ENCODE results near the gene GAB2.

Gene GAB2

DNA sequence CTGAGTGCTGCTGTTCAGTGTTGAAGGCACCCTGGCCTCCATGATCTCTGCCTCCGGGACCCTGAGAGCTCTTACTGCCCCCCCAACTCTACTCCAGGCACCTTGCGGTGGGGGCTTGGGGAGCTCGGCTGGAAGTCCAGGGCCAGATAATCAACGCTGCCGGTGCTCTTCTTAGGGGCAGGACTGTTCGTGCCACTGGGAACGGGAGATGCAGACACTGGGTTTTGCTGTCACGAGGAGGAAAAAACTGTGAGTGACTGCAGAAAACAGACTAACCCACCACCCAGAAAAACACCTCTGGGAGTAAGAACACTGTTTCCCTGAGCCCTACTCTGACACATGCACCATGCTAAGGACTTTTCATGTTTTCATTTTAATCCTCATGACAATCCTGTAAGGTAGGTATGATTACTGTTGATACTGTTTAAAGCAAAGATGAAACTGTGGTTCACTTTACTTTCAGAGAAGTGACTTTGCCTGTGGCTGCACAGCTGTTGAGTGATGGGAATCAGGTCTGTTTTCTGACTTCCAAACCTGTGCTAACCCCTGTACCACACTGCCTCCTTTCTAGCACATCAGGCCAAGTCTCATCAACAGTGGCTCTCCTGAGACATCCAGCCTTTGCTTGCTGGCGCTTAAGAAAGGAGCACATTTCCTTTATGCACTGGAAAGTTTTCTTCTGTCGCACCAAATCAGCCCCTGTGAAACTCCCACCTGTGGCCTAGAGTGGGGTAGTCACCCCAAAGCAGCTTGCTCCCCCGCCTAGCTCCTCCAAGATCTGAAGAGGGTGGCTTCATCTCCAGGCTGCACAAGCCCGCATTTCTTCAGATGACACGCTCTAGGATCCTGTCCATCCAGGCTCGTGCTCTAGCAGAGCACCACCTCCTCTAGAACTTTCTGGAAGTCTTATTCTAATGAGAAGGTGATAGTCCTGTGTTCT lies 197.1 kb downstream of the GAB2 start:
- no peak for DNase-seq (ENCODE audit: low spot score)

DNA sequence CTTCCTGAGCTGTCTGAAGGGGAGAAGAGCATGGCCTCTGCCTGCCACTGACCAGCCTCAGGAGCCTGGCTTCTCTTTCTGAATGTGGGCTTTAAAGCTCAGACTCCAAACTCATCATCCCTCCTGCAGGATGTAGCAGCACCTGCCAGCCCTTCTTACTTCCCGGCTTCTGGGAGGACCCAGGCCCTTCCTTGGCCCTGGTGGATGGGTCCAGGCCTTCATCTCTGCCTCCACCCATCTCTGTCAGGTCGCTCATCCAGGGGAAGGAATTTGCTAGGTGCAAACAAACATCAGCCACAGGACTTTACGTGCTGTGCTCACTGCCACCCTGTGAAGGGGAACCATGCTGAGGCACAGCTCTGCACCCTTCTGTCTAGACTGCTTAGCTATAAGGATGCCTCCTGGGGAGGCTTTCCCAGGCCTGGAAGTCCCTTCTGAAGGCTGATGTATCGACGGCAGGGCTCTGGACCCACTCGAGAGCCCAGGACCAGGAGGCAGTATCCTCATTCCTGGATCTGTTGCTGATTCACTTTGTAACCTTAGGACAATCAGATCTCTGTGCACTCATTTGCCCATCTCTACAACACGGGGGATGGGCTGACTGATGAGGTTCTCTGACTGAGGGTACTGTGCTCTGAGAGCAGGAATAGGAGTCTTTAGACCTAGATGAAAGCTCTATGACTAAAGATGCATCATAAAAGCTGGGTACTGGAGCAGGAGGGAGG lies 198.0 kb downstream of the GAB2 start:
- DNase-seq (ENCODE audit: low spot score) = no peak

DNA sequence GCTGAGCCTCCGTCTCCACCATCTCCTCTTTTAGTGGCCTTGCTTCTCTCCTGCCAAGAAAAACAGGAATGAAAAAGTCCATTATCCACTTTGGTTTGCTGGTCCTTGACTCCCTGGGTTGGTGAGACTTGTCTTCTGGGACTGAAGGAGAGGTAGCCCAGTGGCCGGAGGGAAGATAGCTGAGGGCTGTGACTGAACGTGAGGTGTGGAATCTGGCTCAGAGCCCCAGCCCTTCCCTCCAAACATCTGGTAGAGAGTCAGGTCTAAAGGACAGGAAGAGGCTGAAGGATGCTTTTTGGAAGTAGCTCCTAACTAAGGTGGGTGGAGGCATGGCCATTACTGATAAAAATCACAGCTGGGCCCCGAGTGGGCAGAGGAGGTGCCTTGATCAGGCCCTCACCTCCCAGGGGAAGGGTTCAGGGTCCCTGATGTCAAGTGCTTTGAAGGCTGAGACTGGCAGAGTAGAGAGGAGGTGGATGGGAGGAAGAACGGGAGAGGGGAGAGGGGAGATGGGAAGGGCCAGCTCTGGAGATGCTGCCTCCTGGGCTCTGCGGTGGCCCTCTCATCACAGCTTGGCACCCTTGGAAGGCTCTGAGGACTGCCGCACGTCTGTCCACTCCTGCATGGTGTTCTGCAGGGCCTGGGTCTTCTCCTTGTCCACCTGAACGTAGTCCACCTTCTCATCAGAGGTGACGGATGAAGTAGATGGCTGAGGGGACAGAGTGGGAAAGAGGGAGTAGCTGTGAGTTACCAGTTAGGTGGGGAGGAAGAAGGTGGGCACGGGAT lies 198.7 kb downstream of the GAB2 start:
- no peak for DNase-seq (ENCODE audit: low spot score)

DNA sequence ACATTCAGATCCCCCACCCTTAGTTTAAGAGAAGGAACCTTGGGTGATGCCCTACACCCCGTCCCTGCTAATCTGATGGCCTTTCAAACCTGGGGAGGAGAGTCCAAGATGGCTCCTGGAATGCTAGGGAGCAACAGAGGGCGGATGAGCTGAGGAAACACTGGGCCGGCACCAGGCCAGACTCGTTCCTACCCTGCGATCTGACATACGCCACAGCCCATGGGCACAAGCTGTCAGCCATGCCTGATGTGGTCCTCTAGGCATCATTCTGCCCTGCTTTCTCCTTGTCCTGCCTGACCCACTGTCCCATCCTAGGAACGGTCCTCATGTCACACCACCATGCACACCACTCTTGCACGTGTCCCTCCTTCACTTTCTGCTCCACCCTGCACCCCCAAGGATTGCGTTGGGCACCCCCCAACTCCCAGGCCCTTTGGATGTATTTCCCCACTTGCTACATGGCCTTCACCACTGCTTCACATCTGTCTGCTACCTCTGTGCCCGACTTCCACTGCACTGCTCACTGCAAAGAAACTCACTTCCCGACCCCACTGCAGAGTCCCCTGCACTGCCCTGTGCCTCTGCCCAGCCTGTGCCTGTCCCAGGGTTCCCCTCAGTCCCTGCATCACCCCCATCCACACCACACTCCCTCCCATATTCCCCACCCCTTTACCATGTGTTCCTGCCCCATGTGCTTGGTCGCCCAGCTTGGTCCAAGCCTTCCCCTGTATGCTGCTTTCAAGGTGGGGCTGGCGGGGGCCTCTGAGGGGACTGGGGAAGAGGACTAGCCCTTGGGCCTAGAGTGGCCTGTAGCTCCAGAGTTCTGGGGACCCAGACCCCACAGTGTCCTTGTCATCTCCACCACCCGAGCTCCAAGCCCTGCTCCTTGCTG lies 199.7 kb downstream of the GAB2 start:
- DNase-seq (ENCODE audit: low spot score) = no peak

DNA sequence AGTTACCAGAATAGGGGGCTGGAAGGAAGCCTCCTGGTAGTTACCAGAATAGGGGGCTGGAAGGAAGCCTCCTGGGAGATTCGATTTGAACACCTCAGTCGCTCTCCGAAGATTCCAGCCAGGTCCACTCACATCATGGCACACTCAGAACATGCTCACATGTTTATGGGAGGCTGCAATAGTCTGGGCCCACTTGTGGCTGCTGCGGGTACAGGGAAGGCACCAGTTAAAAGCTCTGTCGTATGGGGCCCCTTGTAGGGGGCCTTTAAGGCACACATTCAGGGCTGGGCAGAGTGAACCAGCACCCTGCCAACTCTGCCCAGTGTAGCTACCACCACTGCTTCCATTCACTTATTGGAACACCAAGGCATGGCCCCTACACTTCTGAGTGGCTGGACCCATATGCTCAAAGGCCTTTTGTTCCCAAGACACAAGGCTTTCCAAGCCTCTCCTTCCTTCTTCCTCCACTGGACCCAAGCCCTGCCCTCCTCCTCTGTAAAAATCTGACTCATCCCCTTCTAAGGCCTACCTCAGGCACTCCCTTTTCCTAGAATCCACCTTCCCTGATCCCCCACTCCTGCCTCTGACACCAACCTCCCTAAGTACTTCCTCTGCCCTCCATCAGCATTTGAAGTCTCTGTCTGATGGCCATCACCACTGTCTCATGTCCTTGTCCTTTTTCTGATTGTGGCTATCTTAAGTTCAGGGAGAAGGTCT lies 200.9 kb downstream of the GAB2 start:
- no peak for DNase-seq (ENCODE audit: low spot score)

DNA sequence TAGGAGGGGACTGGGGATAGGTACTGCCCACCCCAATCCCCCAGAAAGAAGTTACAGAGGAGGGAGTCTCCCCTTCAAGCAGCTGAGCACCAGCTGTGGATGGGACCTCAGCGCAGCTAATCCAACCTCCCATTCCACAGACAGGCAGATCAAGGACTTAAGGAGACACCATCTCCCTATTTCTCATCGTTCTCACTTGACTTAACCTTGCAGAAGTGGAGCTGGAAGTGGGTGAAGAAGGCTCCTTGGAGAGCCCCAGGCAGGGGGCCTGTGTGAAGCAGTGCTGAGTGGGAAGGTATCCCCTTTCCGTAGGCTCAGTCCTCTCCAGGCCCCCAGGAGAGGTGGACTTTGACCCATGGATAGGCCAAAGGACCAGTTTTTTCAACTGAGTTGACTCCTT lies 201.6 kb downstream of the GAB2 start:
- DNase-seq (ENCODE audit: low spot score) = no peak

DNA sequence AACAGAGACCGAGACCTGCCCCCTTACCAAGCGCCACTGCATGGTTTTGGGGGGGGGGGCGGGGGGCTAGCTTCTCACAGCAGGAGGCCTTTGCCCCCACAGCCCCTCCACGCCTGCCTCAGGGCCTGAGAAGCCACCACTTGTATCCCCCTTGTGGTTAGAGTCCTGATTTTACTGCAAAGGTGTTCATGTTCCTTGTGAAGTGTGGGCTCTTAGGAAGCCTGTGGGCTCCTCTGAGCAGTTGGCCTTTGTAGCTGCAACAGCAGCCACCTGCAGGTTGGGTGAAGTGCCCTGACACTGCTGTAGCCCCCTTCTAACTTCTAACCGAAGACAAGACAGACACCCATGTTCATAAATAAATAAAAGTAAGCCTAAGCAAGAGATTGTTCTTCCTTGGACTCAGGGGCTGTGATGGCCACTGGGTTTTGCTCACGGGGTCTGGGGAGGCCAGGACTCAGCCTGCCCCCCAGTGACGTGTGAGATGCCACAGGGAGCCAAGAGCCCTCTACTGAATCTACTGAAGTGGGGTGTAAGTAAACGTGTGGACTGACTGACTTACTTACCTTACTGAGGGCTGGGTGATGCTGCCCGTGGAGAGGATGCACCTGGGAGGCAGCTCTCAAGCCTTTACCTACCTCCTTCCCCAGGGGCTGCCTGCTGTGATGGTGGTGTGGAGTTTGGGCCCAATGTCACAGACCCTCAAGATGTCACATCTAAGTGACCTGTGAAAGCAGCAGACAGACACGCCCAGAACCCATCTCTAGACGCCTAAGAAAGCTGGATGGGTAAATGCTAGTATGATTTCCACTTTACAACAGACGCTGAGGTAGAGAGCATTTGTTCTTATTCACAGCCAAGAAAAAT lies 203.1 kb downstream of the GAB2 start:
- no peak for DNase-seq (ENCODE audit: low spot score)

DNA sequence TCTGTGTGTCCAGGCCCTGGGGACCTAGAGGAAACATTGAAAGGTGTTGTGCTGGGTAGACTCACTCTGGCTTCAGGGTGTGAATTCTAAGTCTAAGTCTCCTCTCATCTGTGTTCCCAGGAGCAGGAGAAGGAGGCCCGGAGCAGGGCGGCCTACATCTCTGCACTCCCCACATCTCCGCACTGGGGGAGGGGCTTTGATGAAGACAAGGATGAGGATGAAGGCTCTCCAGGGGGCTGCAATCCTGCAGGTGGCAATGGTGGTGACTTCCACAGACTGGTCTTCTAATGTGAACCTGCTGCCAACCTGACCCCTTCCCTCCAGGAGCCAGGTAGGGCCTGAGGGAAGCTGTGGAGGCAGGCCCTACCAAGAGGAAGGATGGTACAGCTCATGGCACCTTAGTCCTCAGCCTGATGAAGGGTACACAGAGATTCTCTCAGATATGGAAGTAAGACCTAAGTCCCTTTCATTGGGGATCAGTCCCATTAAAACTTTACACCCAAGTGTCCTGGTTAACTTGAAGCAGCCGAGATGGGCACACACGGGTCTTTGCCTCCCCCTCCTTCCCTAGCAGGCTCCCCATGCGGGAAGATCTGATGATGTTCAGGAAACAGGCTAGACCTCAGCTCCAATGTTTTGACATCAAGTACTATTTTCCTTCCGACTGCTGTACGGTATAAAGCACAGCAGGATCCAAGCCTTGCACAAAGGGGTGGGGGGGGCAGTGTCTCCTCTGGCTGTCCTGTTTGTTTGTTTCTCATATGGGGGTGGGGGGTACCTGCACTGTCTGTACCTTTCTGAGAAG lies 203.9 kb downstream of the GAB2 start:
- no peak for DNase-seq (ENCODE audit: low spot score)

DNA sequence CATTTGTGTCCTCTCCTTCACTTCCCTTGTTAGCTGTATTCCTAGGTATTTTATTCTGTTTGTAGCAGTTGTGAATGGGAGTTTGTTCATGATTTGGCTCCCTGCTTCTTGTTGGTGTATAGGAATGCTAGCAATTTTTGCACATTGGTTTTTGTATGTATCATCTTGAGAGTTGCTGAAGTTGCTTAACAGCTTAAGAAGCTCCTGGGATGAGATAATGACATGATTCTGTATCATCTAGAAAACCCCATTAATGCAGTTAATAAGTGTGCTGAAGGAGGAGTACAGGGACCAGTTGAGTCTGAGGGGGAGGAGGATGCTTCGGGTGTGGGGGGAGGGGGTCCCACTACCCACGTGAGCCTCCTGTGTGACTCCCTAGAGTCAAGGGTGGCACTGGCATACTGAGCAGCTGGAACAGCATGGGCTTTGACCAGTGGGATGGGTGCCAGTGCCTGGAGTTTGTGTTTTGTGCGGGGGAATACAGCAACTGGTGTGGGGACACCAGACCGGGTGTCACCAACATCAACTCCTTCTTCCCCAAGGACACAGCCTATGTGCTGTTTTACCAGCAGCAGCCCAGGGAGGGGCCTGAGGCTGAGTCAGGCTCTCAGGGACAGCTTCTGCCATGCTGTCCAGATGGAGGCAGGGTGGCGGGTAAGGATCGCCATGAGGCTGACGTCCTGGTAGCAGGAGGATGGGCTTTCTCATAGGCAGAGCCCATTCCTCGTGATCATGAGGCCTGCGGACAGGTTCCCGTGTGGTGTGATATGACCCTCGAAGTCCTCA lies 204.8 kb downstream of the GAB2 start:
- DNase-seq (ENCODE audit: low spot score) = no peak

DNA sequence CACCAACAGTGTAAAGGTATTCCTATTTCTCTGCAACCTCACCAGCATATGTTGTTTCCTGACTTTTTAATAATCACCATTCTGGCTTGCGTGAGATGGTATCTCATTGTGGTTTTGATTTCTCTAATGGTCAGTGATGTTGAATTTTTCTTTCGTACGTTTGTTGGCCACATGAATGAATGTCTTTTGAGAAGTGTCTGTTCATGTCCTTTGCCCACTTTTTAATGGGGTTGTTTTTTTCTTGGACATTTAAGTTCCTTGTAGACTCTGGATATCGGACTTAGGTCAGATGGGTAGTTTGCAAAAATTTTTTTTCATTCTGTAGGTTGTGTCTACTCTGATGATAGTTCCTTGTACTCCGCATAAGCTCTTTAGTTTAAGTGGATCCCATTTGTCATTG lies 206.1 kb downstream of the GAB2 start:
- no peak for DNase-seq (ENCODE audit: low spot score)

DNA sequence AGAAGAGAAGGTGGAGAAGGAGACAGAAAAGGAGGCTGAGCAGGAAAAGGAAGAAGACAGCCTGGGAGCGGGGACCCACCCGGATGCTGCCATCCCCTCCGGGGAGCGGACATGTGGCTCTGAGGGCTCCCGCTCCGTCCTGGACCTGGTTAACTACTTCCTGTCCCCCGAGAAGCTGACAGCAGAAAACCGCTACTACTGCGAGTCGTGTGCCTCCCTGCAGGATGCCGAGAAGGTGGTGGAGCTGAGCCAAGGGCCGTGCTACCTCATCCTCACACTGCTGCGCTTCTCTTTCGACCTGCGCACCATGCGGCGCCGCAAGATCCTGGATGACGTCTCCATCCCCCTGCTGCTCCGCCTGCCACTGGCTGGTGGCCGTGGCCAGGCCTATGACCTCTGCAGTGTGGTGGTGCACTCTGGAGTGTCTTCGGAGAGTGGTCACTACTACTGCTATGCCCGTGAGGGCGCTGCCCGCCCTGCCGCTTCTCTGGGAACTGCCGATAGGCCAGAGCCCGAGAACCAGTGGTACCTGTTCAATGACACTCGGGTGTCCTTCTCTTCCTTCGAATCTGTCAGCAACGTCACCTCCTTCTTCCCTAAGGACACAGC lies 207.5 kb downstream of the GAB2 start:
- DNase-seq (ENCODE audit: low spot score) = no peak

DNA sequence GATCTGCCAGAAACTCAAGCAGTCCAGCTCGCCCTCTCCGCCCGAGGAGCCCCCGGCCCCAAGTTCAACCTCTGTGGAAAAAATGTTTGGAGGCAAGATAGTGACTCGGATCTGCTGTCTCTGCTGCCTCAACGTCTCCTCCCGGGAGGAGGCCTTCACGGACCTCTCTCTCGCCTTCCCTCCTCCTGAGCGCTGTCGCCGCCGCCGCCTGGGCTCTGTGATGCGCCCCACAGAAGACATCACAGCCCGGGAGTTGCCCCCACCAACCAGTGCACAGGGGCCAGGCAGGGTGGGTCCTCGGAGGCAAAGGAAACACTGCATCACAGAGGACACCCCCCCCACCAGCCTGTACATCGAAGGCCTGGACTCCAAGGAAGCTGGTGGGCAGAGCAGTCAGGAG lies 208.1 kb downstream of the GAB2 start:
- DNase-seq (ENCODE audit: low spot score) = no peak

DNA sequence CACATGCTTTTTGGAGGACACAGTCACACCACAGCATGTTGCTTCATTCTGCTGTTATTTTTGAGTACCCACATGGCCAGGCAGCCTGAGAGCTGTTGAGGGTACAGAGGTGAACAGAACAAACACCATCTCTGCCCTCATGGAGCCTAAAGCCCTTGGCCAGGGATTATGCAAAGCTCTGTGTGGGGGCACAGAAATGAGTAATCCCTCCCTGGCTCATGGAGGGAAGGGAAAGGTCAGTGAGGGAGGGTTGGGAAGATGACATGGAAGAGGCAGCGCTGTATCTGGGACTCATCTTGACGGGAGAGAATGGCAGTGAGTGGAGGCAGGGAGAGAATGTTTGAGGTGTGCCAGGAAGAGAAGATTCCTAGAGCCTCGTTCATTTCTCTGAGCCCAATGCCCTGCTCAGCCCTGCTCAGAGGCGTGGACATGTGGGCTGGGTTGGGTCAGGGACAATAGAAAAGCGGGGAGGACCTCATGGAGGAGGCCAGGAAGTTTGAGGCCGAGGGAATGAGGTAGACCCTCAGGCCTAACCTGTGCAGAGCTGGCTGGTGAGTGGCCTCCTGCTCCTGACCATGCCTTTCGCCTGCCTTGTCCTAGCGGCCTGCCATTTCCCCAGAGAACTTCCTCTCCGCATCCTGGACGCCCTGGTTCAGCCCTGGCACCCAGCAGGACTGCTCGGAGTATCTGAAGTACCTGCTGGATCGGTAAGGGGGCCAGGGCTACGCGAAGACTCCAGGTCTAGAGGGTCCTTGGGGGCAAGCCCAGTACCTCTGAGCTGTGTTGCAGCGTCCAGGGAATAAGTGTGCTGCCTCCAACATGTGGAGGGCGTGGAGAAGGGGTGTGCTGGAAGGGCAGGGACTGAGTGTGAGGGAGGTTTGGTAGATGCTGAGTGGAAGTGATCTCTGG lies 209.1 kb downstream of the GAB2 start:
- DNase-seq (ENCODE audit: low spot score) = no peak

DNA sequence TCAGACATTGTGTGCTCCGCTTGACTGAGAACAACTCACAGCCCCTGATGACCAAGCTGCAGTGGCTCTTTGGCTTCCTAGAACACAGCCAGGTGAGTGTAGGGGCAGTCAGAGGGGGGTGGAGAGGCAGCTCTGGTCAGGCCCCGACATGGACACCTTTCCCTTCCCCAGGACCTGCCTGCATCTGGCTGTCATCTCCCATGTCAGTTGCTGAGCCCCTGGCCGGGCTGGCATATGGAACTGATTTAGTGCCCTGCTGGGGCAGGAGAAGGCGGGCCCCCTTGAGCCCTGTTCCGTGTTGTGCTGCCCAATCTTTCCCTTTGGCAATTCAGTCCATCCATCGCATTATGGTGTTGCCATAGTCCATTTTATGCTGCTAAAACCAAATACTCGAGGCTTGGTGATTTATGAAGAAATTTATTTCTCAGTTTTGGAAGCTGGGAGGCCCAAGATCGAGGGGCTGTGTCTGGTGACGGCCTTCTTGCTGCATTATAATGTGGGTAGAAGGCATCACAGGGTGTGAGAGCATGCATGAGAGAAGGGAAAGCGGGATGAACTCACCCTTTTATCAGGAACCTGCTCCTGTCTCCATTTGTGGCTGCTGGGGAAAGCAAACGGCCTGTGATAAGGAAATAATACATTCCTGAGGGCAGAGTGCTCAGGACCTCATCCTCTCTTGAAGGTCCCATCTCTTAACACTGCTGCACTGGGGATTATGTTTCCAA lies 209.9 kb downstream of the GAB2 start:
- no peak for DNase-seq (ENCODE audit: low spot score)

DNA sequence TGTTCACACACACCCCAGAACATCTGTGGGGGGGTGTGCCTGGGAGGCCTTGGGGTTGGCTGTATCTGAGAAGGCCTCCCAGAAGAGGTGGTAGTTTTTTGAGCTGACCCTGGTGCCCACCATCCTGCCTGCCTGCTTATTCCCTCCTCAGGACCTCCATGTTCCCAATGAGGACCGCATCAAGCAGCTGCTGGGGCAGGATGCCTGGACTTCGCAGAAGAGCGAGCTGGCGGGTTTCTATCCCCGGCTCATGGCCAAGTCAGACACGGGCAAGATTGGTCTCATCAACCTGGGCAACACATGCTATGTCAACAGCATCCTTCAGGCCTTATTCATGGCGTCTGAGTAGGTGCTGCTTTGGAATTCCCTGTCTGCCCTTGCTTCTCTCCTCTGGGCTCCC lies 211.9 kb downstream of the GAB2 start:
- no peak for DNase-seq (ENCODE audit: low spot score)

DNA sequence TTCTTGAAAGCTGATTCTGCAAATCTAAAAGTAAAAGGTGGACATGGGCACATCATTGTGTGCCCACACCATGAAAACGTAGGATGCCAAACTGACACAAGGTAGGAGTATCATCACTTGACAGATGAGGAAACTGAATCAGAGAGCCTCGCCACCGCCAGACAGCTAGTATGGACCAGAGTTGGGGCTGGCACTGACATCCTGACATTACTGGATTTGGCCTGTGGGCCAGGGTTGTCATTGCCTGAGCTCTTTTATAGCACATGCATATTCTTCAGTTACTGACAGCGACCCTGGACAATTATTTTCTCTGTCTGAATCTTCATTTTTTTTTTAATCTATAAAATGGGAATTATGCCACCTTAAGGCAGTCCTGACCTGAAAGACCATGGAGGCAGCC lies 212.4 kb downstream of the GAB2 start:
- no peak for DNase-seq (ENCODE audit: low spot score)

All from hematopoietic multipotent progenitor cell treated with erythropoietin and hydrocortisone succinate and interleukin-3 and kit ligand, for 17 days (in vitro differentiated cells).